ENCODE results near the gene TTLL3. TPM values are rescaled to one million over a fixed set of nuclear protein-coding genes. Genes with fewer than 3 reads are reported as not detected.

TTLL3 gene
- polyA plus RNA-seq, 1 donor (not counting 4 experiments of a cell fraction or from before 2014, with no cell fraction given) = 11.3 TPM

DNA sequence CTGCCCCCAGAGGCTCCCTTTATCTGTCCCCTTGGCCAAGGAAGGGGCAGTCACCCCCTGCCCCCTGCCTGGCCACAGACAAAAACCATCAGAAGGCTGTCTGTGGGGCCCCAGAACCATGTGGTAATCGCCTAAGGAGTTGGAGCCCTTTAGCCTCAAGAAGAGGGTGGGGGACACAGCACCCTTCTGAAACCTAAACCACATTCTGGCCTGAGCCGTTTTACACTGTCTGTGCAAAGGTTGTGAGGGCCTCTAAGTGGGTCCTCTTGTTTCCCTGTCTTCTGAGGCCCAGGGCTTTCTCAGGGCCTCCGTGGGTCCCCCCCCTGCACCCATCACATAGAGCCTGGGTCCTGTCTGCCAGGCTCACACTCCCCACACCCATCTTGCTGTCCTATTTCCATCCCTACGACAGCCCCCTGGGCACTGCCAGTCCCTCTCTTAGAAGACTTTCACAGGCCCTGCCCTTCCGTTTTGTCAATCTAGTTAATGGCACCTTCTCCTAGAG is 51.6 kb downstream of the TTLL3 start:
- dilution Hi-C loops (cut with MboI; ENCODE audit: extremely low pct_ligation_motif_present, low sequenced_read_pairs) = no loop called here
- no peaks in the 10 kb centered on the region for H3K4me1 ChIP-seq (ENCODE audit: control insufficient read depth, extremely low read depth, insufficient read depth, low read length)
- H3K36me3 ChIP-seq (ENCODE audit: control insufficient read depth in 2 of 2, extremely low read depth in 1 of 2, insufficient read depth in 2 of 2, low read length in 2 of 2) = no peaks in the 10 kb centered on the region
- DNase-seq (ENCODE audit: low read depth, low spot score) (no peak), FAIRE-seq (no peak)
- H4K20me1 ChIP-seq (ENCODE audit: control insufficient read depth, extremely low read depth, insufficient read depth, low read length) = no peaks in the 10 kb centered on the region
- no peaks in the 10 kb centered on the region for H3K79me2 ChIP-seq (ENCODE audit: control insufficient read depth, insufficient read depth, low read length)
- TF ChIP-seq EZH2 (IDR thresholded peaks at IDR 0.05; ENCODE audit: low read length) = no peak
- TF ChIP-seq, protein P1, sequence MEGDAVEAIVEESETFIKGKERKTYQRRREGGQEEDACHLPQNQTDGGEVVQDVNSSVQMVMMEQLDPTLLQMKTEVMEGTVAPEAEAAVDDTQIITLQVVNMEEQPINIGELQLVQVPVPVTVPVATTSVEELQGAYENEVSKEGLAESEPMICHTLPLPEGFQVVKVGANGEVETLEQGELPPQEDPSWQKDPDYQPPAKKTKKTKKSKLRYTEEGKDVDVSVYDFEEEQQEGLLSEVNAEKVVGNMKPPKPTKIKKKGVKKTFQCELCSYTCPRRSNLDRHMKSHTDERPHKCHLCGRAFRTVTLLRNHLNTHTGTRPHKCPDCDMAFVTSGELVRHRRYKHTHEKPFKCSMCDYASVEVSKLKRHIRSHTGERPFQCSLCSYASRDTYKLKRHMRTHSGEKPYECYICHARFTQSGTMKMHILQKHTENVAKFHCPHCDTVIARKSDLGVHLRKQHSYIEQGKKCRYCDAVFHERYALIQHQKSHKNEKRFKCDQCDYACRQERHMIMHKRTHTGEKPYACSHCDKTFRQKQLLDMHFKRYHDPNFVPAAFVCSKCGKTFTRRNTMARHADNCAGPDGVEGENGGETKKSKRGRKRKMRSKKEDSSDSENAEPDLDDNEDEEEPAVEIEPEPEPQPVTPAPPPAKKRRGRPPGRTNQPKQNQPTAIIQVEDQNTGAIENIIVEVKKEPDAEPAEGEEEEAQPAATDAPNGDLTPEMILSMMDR (optimal IDR thresholded peaks at IDR 0.05 in 1 of 3, IDR thresholded peaks at IDR 0.05 in 1 of 3, conservative IDR thresholded peaks at IDR 0.05 in 1 of 3; ENCODE audit: extremely low read depth in 1 of 3, insufficient read depth in 2 of 3, low read length in 3 of 3) = no peak
- no peak overlapping the region for H3K27ac ChIP-seq (ENCODE audit: control insufficient read depth, insufficient read depth, low read length)
- H3K9me1 ChIP-seq (ENCODE audit: control insufficient read depth, extremely low read depth, insufficient read depth, low read length) = no peaks in the 10 kb centered on the region
- H3K9me3 ChIP-seq (ENCODE audit: control insufficient read depth, low read depth, low read length) = no peaks in the 10 kb centered on the region
- no peak overlapping the region for H2AFZ ChIP-seq (ENCODE audit: control insufficient read depth, low read length)
- H3K27me3 ChIP-seq (ENCODE audit: control insufficient read depth, extremely low read depth, insufficient read depth, low read length) = no peaks in the 10 kb centered on the region
- no peak overlapping the region for H3K9ac ChIP-seq (ENCODE audit: control insufficient read depth, extremely low read depth, insufficient read depth, low read length)
- H3K4me3 ChIP-seq (ENCODE audit: control insufficient read depth in 2 of 3, extremely low read depth in 1 of 3, insufficient read depth in 2 of 3, low read depth in 1 of 3, low read length in 3 of 3) = no peak overlapping the region
- H3K4me2 ChIP-seq (ENCODE audit: control insufficient read depth, extremely low read depth, insufficient read depth, low read depth, low read length) = no peak overlapping the region

DNA sequence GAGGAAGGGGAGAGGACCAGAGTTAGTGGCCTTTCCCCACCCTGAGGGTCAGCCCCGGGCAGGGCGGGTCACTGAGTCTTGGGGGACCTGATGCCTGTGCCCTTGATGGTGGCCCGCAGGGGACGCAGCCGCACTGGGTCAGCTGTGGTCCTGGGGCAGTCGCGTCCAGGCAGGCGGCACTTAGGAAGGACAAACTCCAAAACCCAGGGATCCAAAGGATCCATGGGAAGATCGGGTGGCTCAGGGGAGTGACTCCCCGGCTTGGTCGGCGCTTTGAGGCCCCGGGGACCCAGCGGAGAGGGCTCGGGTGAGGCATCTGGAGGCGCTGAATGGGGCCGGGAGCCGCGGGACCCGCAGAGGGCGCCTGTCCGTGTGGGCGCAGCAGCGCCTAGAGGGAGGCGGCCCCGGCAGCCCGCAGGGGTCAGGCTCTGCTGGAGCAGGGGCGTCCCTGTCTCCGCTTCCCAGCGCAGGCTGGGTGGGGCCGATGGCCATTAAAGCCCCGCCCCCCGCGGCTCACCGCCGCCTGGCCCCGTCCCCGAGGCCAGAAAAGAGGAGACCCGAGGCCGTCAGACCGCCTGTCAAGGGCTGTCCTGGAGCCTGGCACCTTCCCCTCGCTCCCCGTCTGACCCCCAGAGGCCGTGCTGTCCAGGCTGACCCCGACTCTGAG is 52.5 kb downstream of the TTLL3 start:
- Histone ChIP-seq H3K79me2 (ENCODE audit: control insufficient read depth, insufficient read depth, low read length) (no peaks in the 10 kb centered on the region), H3K4me2 (ENCODE audit: control insufficient read depth, extremely low read depth, insufficient read depth, low read depth, low read length) (peak overlapping the region; percentile 37), H3K9me1 (ENCODE audit: control insufficient read depth, extremely low read depth, insufficient read depth, low read length) (no peaks in the 10 kb centered on the region), H2AFZ (ENCODE audit: control insufficient read depth, low read length) (peak overlapping the region; percentile 58), H3K9me3 (ENCODE audit: control insufficient read depth, low read depth, low read length) (no peaks in the 10 kb centered on the region), H3K9ac (ENCODE audit: control insufficient read depth, extremely low read depth, insufficient read depth, low read length) (no peak overlapping the region), H4K20me1 (ENCODE audit: control insufficient read depth, extremely low read depth, insufficient read depth, low read length) (no peaks in the 10 kb centered on the region), H3K27me3 (ENCODE audit: control insufficient read depth, extremely low read depth, insufficient read depth, low read length) (no peaks in the 10 kb centered on the region), H3K27ac (ENCODE audit: control insufficient read depth, insufficient read depth, low read length) (no peak overlapping the region), H3K4me1 (ENCODE audit: control insufficient read depth, extremely low read depth, insufficient read depth, low read length) (no peaks in the 10 kb centered on the region), H3K4me3 (ENCODE audit: control insufficient read depth in 2 of 3, extremely low read depth in 1 of 3, insufficient read depth in 2 of 3, low read depth in 1 of 3, low read length in 3 of 3) (peak overlapping the region; percentile 1 to 38 (median 7)), H3K36me3 (ENCODE audit: control insufficient read depth in 2 of 2, extremely low read depth in 1 of 2, insufficient read depth in 2 of 2, low read length in 2 of 2) (no peaks in the 10 kb centered on the region)
- dilution Hi-C loops (cut with MboI; ENCODE audit: extremely low pct_ligation_motif_present, low sequenced_read_pairs) = no loop called here
- no peak for TF ChIP-seq EZH2 (IDR thresholded peaks at IDR 0.05; ENCODE audit: low read length)
- TF ChIP-seq, protein P1 (optimal IDR thresholded peaks at IDR 0.05 in 1 of 3, IDR thresholded peaks at IDR 0.05 in 1 of 3, conservative IDR thresholded peaks at IDR 0.05 in 1 of 3; ENCODE audit: extremely low read depth in 1 of 3, insufficient read depth in 2 of 3, low read length in 3 of 3) = peak in 2 of 3 experiments; percentile 39 to 44
- DNase-seq (ENCODE audit: low read depth, low spot score) (no peak), FAIRE-seq (no peak)
